HepG2 (cell line): Measurements from ENCODE around the gene CENPB. TPM values are rescaled to one million over a fixed set of nuclear protein-coding genes. Genes with fewer than 3 reads are reported as not detected.

Source experiments
- AHR ChIP-seq: IDR thresholded peaks from 2 replicates; pipeline ENCODE4 v1.6.1; 2018; ENCODE audit warnings: missing genetic modification reagents, missing compliant biosample characterization
- CBX2 ChIP-seq, 2 experiments: fragments of 200-600 bp in 1 of 2; sonication (generic); formaldehyde crosslinking in 1 of 2; IDR thresholded peaks; 2 replicates each; pipeline versions ENCODE4 v1.7.0 to v1.8.1; 2018 to 2022; ENCODE audit warnings: low read depth in 2 of 2, low read length in 1 of 2, mild to moderate bottlenecking in 1 of 2, missing genetic modification reagents in 1 of 2
- CEBPZ ChIP-seq: IDR thresholded peaks from 2 replicates; pipeline ENCODE4 v1.6.1; 2012; ENCODE audit warnings: low read length, improper control_type of control experiment
- HBP1 ChIP-seq: IDR thresholded peaks from 2 replicates; pipeline ENCODE4 v1.6.1; 2016; ENCODE audit warnings: low read depth, control low read depth
- MLX ChIP-seq: IDR thresholded peaks from 2 replicates; pipeline ENCODE4 v1.6.1; 2016
- PBX3 ChIP-seq: sonication (generic); formaldehyde crosslinking; IDR thresholded peaks from 2 replicates; pipeline ENCODE4 v1.8.1; 2023; ENCODE audit warnings: missing genetic modification reagents, inconsistent platforms, borderline replicate concordance
- SP2 ChIP-seq: sonication (generic); formaldehyde crosslinking; IDR thresholded peaks from 2 replicates; pipeline ENCODE4 v1.5.1; 2020; ENCODE audit warnings: mild to moderate bottlenecking, missing genetic modification reagents
- ZFP1 ChIP-seq: IDR thresholded peaks from 2 replicates; pipeline ENCODE4 v1.6.1; 2016
- ZNF44 ChIP-seq: sonication (generic); formaldehyde crosslinking; IDR thresholded peaks from 2 replicates; pipeline ENCODE4 v1.5.1; 2020; ENCODE audit warnings: mild to moderate bottlenecking, missing genetic modification reagents
- ZNF446 ChIP-seq: sonication (generic); formaldehyde crosslinking; IDR thresholded peaks from 2 replicates; pipeline ENCODE4 v1.5.0; 2020; ENCODE audit warnings: mild to moderate bottlenecking, missing genetic modification reagents
- polyA plus RNA-seq, 8 experiments: library from polyadenylated mRNA; depleted of rRNA in 3 of 8; stranded (reverse) in 7 of 8; unstranded in 1 of 8; fragments of >200 nt; fragmentation: Illumina TruSeq in 4 of 8; extraction: Trizol in 4 of 8; gene quantifications; 2 replicates each; pipeline versions ENCODE4 v1.2.1 to v1.2.3, GENCODE V29; 2011 to 2016; ENCODE audit warnings: low read depth in 4 of 8, missing spikeins in 1 of 8, mixed read lengths in 1 of 8; ENCODE audit not compliant: insufficient read depth in 1 of 8
- total RNA-seq, 5 experiments: library from RNA; depleted of rRNA; stranded (reverse); fragments of >200 nt; fragmentation: Illumina TruSeq; extraction: Trizol; gene quantifications; 2 replicates each; pipeline ENCODE4 v1.2.3, GENCODE V29; 2016; ENCODE audit warnings: low read depth in 1 of 5
- TF ChIP-seq, protein P1 (sequence below): sonication (generic); formaldehyde crosslinking; conservative IDR thresholded peaks from 2 replicates; pipeline ENCODE4 v1.4.0; 2020; ENCODE audit warnings: mild to moderate bottlenecking, missing genetic modification reagents, moderate library complexity

Gene CENPB
- total and polyA plus RNA-seq, 2 of the 13 experiments (the other 11 are each of a cell fraction or from before 2014, with no cell fraction given): 10.4 to 54.5 TPM

DNA sequence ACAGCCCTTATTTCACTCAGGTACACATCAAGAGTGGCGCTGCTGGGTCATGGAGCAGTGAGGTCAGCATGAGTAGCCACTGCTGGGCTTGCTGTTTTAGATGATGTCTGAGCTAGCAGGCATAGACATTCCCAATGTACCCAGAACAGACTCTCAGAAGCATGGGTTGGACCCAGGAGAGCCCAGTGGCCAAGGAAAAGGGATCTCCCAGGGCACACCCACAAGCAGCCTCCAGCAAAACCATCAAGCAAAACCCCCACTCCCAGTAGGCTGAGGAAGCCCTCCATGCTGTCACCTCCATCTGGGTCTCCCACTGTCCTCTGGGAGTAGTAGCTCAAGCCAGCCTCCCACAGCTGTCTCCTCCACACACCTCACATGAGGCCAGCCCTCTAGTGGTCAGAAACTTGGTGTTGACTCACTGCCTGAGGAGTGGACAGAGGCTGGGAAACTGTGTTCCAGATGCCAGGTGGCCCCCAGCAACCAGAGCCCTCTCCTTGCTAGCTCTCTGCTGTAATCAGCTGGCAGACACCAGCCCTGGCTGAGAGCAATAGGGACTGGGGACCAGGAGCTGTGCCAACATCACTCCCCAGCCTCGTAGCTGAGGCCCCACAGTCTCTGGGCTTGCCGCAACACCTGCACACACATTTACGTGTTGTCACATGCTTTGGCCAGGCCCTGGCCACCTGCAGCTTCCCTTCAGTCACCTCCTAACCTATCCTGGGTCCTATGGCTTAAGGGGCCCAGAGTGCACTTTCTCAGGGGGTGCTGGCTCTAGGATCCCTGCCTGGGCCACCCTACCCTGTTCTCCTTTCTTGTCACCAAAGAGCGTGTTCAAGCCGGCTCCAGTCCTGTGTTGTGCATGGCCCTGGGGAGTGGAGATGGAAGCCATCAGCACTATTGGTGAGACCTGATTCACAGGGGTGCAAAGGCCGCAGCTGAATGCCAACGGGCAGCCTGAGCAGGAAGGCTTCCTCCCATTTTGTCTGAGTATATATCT is 31.9 kb upstream of the CENPB start (continued):
- TF ChIP-seq ZNF446 (CRISPR knock-in tag) (no peak), MLX (no peak; the same call in 1 of the 2 replicates), PBX3 (CRISPR knock-in tag) (no peak), CBX2 (IDR thresholded peaks at IDR 0.05; ENCODE audit: low read depth, low read length) (no peak), CBX2 (CRISPR knock-in tag; IDR thresholded peaks at IDR 0.05; ENCODE audit: low read depth) (no peak), SP2 (CRISPR knock-in tag) (no peak), ZFP1 (CRISPR knock-in tag) (peak; percentile 79; the same call in 1 of the 2 replicates), AHR (CRISPR knock-in tag) (0 out of 2 replicates have a peak, but pooled peaks have one; percentile 47), CEBPZ (no peak), ZNF44 (CRISPR knock-in tag) (no peak), HBP1 (CRISPR knock-in tag) (peak; percentile 83; the same call in 1 of the 2 replicates)
- TF ChIP-seq, protein P1, sequence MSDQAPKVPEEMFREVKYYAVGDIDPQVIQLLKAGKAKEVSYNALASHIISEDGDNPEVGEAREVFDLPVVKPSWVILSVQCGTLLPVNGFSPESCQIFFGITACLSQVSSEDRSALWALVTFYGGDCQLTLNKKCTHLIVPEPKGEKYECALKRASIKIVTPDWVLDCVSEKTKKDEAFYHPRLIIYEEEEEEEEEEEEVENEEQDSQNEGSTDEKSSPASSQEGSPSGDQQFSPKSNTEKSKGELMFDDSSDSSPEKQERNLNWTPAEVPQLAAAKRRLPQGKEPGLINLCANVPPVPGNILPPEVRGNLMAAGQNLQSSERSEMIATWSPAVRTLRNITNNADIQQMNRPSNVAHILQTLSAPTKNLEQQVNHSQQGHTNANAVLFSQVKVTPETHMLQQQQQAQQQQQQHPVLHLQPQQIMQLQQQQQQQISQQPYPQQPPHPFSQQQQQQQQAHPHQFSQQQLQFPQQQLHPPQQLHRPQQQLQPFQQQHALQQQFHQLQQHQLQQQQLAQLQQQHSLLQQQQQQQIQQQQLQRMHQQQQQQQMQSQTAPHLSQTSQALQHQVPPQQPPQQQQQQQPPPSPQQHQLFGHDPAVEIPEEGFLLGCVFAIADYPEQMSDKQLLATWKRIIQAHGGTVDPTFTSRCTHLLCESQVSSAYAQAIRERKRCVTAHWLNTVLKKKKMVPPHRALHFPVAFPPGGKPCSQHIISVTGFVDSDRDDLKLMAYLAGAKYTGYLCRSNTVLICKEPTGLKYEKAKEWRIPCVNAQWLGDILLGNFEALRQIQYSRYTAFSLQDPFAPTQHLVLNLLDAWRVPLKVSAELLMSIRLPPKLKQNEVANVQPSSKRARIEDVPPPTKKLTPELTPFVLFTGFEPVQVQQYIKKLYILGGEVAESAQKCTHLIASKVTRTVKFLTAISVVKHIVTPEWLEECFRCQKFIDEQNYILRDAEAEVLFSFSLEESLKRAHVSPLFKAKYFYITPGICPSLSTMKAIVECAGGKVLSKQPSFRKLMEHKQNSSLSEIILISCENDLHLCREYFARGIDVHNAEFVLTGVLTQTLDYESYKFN (CRISPR knock-in tag): no peak
